HepG2 (cell line): ENCODE results near the gene SESN1. TPM values are rescaled to one million over a fixed set of nuclear protein-coding genes. Genes with fewer than 3 reads are reported as not detected.

Experiments
- ASH2L ChIP-seq: fragments of 300-600, 200-600 bp; sonication (generic); IDR thresholded peaks from 2 replicates; pipeline ENCODE4 v1.7.0; 2017; ENCODE audit warnings: low read depth, mild to moderate bottlenecking, moderate library complexity, mixed read lengths, low read length; ENCODE audit not compliant: insufficient read length
- BCL3 ChIP-seq: sonication (generic); formaldehyde crosslinking; IDR thresholded peaks from 2 replicates; pipeline ENCODE4 v1.5.1; 2020; ENCODE audit warnings: mild to moderate bottlenecking, missing genetic modification reagents, moderate library complexity
- BORCS8-MEF2B ChIP-seq: sonication (generic); formaldehyde crosslinking; IDR thresholded peaks from 2 replicates; pipeline ENCODE4 v1.8.0; 2022; ENCODE audit warnings: mild to moderate bottlenecking, missing genetic modification reagents
- BRD4 ChIP-seq: sonication (generic); formaldehyde crosslinking; IDR thresholded peaks from 2 replicates; pipeline ENCODE4 v1.4.0; 2020; ENCODE audit warnings: missing genetic modification reagents
- ERF ChIP-seq: IDR thresholded peaks from 2 replicates; pipeline ENCODE4 v1.6.1; 2018; ENCODE audit warnings: missing biosample characterization, missing genetic modification reagents
- ESRRA ChIP-seq: sonication (generic); formaldehyde crosslinking; IDR thresholded peaks from 2 replicates; pipeline ENCODE4 v1.5.1; 2020; ENCODE audit warnings: mild to moderate bottlenecking, low read depth, missing genetic modification reagents
- FOXM1 ChIP-seq: sonication (generic); formaldehyde crosslinking; IDR thresholded peaks from 2 replicates; pipeline ENCODE4 v1.5.0; 2020; ENCODE audit warnings: missing genetic modification reagents
- HOMEZ ChIP-seq: IDR thresholded peaks from 2 replicates; pipeline ENCODE4 v1.6.1; 2016; ENCODE audit warnings: low read depth
- KDM3A ChIP-seq: IDR thresholded peaks from 2 replicates; pipeline ENCODE4 v1.6.1; 2018; ENCODE audit warnings: low read depth, missing compliant biosample characterization
- KLF9 ChIP-seq: IDR thresholded peaks from 2 replicates; pipeline ENCODE4 v1.6.1; 2016; ENCODE audit warnings: low read depth
- NFAT5 ChIP-seq: sonication (generic); formaldehyde crosslinking; IDR thresholded peaks from 2 replicates; pipeline ENCODE4 v1.4.0; 2020; ENCODE audit warnings: missing genetic modification reagents
- PHF21A ChIP-seq: sonication (generic); formaldehyde crosslinking; IDR thresholded peaks from 2 replicates; pipeline ENCODE4 v1.5.0; 2020; ENCODE audit warnings: mild to moderate bottlenecking, missing genetic modification reagents
- POLR2A ChIP-seq, 2 experiments: IDR thresholded peaks; 2 replicates each; pipeline ENCODE4 v1.6.1; 2011; ENCODE audit warnings: low read depth in 2 of 2, low read length in 2 of 2, mild to moderate bottlenecking in 1 of 2, moderate library complexity in 1 of 2; ENCODE audit not compliant: insufficient read depth in 1 of 2
- SMAD1 ChIP-seq: sonication (generic); formaldehyde crosslinking; IDR thresholded peaks from 2 replicates; pipeline ENCODE4 v1.4.0; 2020; ENCODE audit warnings: missing genetic modification reagents, low read depth, mild to moderate bottlenecking, borderline replicate concordance
- STAT5B ChIP-seq: sonication (generic); formaldehyde crosslinking; IDR thresholded peaks from 2 replicates; pipeline ENCODE4 v1.4.0; 2020; ENCODE audit warnings: missing genetic modification reagents
- TFDP2 ChIP-seq: sonication (generic); formaldehyde crosslinking; IDR thresholded peaks from 2 replicates; pipeline ENCODE4 v1.4.0; 2020; ENCODE audit warnings: missing genetic modification reagents
- TP53 ChIP-seq: sonication (generic); formaldehyde crosslinking; conservative IDR thresholded peaks from 2 replicates; pipeline ENCODE4 v1.4.0; 2020; ENCODE audit warnings: missing genetic modification reagents
- YY1 ChIP-seq: IDR thresholded peaks from 2 replicates; pipeline ENCODE4 v1.6.1; 2011; ENCODE audit warnings: low read length, low read depth, moderate library complexity, mild to moderate bottlenecking; ENCODE audit not compliant: insufficient read depth, insufficient replicate concordance
- ZBTB7B ChIP-seq: sonication (generic); formaldehyde crosslinking; IDR thresholded peaks from 2 replicates; pipeline ENCODE4 v1.4.0; 2020; ENCODE audit warnings: missing genetic modification reagents
- ZNF629 ChIP-seq: sonication (generic); formaldehyde crosslinking; conservative IDR thresholded peaks from 2 replicates; pipeline ENCODE4 v1.5.0; 2020; ENCODE audit warnings: missing genetic modification reagents
- ZSCAN12 ChIP-seq: sonication (generic); formaldehyde crosslinking; IDR thresholded peaks from 2 replicates; pipeline ENCODE4 v1.9.0; 2021; ENCODE audit warnings: mild to moderate bottlenecking, missing genetic modification reagents
- polyA plus RNA-seq, 8 experiments: library from polyadenylated mRNA; depleted of rRNA in 3 of 8; stranded (reverse) in 7 of 8; unstranded in 1 of 8; fragments of >200 nt; fragmentation: Illumina TruSeq in 4 of 8; extraction: Trizol in 4 of 8; gene quantifications; 2 replicates each; pipeline versions ENCODE4 v1.2.1 to v1.2.3, GENCODE V29; 2011 to 2016; ENCODE audit warnings: low read depth in 4 of 8, missing spikeins in 1 of 8, mixed read lengths in 1 of 8; ENCODE audit not compliant: insufficient read depth in 1 of 8
- total RNA-seq, 5 experiments: library from RNA; depleted of rRNA; stranded (reverse); fragments of >200 nt; fragmentation: Illumina TruSeq; extraction: Trizol; gene quantifications; 2 replicates each; pipeline ENCODE4 v1.2.3, GENCODE V29; 2016; ENCODE audit warnings: low read depth in 1 of 5

The SESN1 gene
- total and polyA plus RNA-seq, 2 of the 13 experiments (the other 11 are each of a cell fraction or from before 2014, with no cell fraction given), result 24.9 to 44.7 TPM

- TF ChIP-seq NFAT5 (no peak), STAT5B (CRISPR knock-in tag) (no peak), ZSCAN12 (no peak; the same call in 1 of the 2 replicates), ZBTB7B (CRISPR knock-in tag) (0 out of 2 replicates have a peak, but pooled peaks have one; percentile 7), KDM3A (CRISPR knock-in tag) (peak; percentile 21), BCL3 (CRISPR knock-in tag) (no peak; the same call in 1 of the 2 replicates), HOMEZ (peak; percentile 25; the same call in 1 of the 2 replicates), ZNF629 (CRISPR knock-in tag) (no peak), POLR2A (IDR thresholded peaks at IDR 0.05; ENCODE audit: insufficient read depth in 1 of 2, low read depth in 2 of 2, low read length in 2 of 2) (peak; percentile 52 to 87; a peak in 3 of 4 replicates), YY1 (peak; percentile 65), ASH2L (peak; percentile 83), SMAD1 (peak; percentile 80; the same call in 1 of the 2 replicates), TP53 (CRISPR knock-in tag) (no peak), FOXM1 (CRISPR knock-in tag) (no peak), ERF (CRISPR knock-in tag) (peak; percentile 55), BORCS8-MEF2B (CRISPR knock-in tag) (peak; percentile 30; the same call in 1 of the 2 replicates), ESRRA (CRISPR knock-in tag) (no peak; the same call in 1 of the 2 replicates), KLF9 (CRISPR knock-in tag) (no peak; the same call in 1 of the 2 replicates), TFDP2 (CRISPR knock-in tag) (peak; percentile 78), PHF21A (CRISPR knock-in tag) (peak; percentile 88), BRD4 (CRISPR knock-in tag) (0 out of 2 replicates have a peak, but pooled peaks have one; percentile 35)
Measured at GRCh38 chr6:109095036-109095834, 589 bp upstream of the SESN1 start, which contains the start of gene CEP57L1 (continued).
